Effector memory CD8-positive, alpha-beta T cell (primary cell): ENCODE data around the gene IFI30.

Source experiments
- ATAC-seq: fragments of 150-1000 bp; cut with Tn5 transposase; replicated peaks from 2 replicates; pipeline ENCODE4 v1.10.0; 2021; ENCODE audit warnings: mild to moderate bottlenecking, moderate library complexity
- DNase-seq, 3 experiments: peaks; one replicate each; pipeline ENCODE4 v3.0.0; 2021
- H3K27ac Mint-ChIP-seq, 2 donors: one replicate each; pipeline ENCODE4 v1.8.0; 2022; ENCODE audit warnings: mild to moderate bottlenecking in 2 of 2, mixed read lengths in 2 of 2, moderate library complexity in 2 of 2
- H3K27me3 Mint-ChIP-seq, 2 donors: one replicate each; pipeline ENCODE4 v1.8.0; 2022; ENCODE audit warnings: mixed read lengths in 2 of 2
- H3K36me3 Mint-ChIP-seq: one replicate; pipeline ENCODE4 v1.8.0; 2022; ENCODE audit warnings: mild to moderate bottlenecking, moderate library complexity, mixed read lengths; ENCODE audit not compliant: insufficient read depth
- H3K4me1 Mint-ChIP-seq, 2 donors: one replicate each; pipeline ENCODE4 v1.8.0; 2022; ENCODE audit warnings: low read depth in 2 of 2, mixed read lengths in 2 of 2
- H3K4me3 Mint-ChIP-seq, 2 donors: one replicate each; pipeline ENCODE4 v1.8.0; 2022; ENCODE audit warnings: mild to moderate bottlenecking in 2 of 2, mixed read lengths in 2 of 2, moderate library complexity in 2 of 2
- H3K9me3 Mint-ChIP-seq, 2 donors: one replicate each; pipeline ENCODE4 v1.8.0; 2022; ENCODE audit warnings: mixed read lengths in 2 of 2
- total RNA-seq, 9 experiments: gene quantifications; one replicate each; lab custom pipeline; 2026; lab: John Stamatoyannopoulos, UW

The IFI30 gene
- 0.11 to 2.9 (median 0.46) reads per million in 9 experiments for total RNA-seq

DNA sequence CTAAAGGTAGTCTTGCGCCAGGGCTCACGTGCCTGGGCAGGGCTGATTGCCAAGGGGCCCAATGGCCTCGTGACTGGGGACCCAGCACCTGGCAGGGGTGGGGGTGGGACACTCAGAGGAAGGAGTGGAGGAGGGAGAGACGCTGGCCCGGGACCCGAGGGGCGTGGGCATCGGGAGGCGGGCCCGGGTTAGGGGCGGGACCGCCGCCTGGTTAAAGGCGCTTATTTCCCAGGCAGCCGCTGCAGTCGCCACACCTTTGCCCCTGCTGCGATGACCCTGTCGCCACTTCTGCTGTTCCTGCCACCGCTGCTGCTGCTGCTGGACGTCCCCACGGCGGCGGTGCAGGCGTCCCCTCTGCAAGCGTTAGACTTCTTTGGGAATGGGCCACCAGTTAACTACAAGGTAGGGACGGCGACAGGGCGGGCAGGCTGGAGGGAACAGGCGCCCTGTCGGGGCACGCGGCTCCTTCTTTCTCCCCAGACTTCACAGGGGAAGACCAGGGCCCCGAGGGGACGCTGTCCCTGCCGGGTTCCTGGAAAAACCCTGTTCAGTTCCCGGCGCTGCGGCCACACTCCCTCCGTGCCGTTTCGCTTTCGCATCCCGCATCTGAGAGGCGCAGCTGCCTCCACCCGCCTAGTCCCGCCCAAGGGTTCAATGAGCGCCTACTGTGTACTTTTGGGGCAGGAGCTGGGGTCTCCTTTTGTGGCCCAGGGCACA lies at the start of gene IFI30:
Gene IFI30, plus strand, starts transcription at position 242 of the 717 bp plus-strand sequence. Its CDS starts 29 bp downstream, at position 271.
- peak within 1 kb of the TSS; percentile 92 to 97 for H3K4me3 Mint-ChIP-seq

DNA sequence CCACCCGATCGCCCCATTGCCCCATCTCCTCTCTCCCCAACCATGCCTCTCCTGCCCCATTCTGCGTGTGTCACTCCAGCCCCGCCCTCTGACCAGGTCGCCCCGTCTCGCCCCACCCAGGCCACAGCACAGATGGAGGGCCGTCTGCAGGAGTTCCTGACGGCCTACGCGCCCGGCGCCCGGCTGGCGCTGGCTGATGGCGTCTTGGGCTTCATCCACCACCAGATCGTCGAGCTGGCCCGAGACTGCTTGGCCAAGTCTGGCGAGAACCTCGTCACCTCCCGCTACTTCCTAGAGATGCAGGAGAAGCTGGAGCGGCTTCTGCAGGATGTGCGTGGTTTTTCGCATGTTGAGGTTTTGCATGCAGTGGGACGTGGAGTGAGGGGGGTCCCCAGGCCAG lies 49.8 kb upstream of the IFI30 start:
- DNase-seq (no peak), ATAC-seq (no peak)
- Mint-ChIP-seq H3K36me3 (peaks cover 67% of the 10 kb centered on the region), H3K27me3 (no peaks in the 10 kb centered on the region), H3K4me3 (no peak overlapping the region), H3K4me1 (peaks cover 24% of the 10 kb centered on the region in 2 donors), H3K9me3 (no peaks in the 10 kb centered on the region), H3K27ac (peak overlapping the region in 1 of 2 donors; percentile 56)

More for the DNA sequence above, at the start of gene IFI30:
- Mint-ChIP-seq H3K36me3 (peaks cover 4% of the 10 kb centered on the region), H3K27me3 (no peaks in the 10 kb centered on the region), H3K9me3 (no peaks in the 10 kb centered on the region), H3K4me1 (peaks cover 13 to 16% of the 10 kb centered on the region in 2 donors), H3K27ac (peak within 1 kb of the TSS; percentile 84 to 87)
- peak; percentile 71 for ATAC-seq
- peak; percentile 41 to 47 (median 43) for DNase-seq

GRCh38 chr19:18126097-18126496 lies 47.5 kb upstream of the IFI30 start:
- DNase-seq, result no peak
- Mint-ChIP-seq H3K4me1 (peaks cover 8 to 14% of the 10 kb centered on the region in 2 donors), H3K9me3 (no peaks in the 10 kb centered on the region), H3K27ac (peak overlapping the region in 1 of 2 donors; percentile 71), H3K27me3 (no peaks in the 10 kb centered on the region), H3K4me3 (no peak overlapping the region), H3K36me3 (peaks cover 80% of the 10 kb centered on the region)
- no peak for ATAC-seq

DNA sequence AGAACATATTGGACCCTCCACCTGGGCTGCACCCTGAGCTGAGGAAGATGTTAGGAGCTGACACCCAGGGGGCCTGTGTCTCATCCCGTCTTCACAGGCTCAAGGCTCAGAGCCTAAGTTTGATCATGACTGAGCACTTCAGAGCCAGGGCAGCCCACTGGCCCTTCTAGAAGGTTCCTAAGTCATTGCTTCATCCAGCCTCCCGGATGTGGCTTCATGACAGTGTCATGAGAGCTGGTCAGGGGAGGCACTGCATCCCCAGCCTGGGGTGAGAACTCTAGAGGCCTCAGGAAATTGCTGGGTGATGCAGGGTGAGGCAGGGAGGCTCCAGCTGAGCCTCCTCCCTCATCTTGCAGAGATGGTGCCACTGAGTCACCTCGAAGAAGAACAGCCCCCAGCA lies 45.6 kb upstream of the IFI30 start:
- Mint-ChIP-seq H3K36me3 (peaks cover 74% of the 10 kb centered on the region), H3K4me3 (peak overlapping the region; percentile 66 to 67), H3K4me1 (peaks cover 8 to 12% of the 10 kb centered on the region in 2 donors), H3K27me3 (no peaks in the 10 kb centered on the region), H3K27ac (peak overlapping the region; percentile 78 to 95), H3K9me3 (no peaks in the 10 kb centered on the region)
- ATAC-seq, result peak; percentile 71
- no peak for DNase-seq

DNA sequence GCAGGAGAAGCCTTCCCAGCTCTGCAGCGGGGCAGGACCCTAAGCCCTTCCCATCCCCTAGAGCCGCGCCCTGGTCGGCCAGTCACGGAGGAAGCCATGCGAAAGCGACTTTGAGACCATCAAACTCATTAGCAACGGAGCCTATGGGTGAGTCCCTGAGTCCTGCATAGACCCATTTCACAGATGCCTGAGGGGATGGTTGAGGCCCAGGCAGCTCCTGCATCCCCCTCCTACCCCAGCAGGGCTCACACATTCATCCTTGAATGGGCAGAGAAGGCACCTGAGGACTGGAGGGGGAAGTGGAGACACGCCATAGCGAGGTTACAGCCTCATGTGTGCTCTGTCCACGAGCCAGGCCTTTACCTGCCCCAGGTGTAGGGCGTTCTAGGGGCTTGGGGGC lies 44.8 kb upstream of the IFI30 start:
- Mint-ChIP-seq H3K27ac (peak overlapping the region; percentile 78 to 95), H3K4me1 (peaks cover 8 to 12% of the 10 kb centered on the region in 2 donors), H3K27me3 (no peaks in the 10 kb centered on the region), H3K9me3 (no peaks in the 10 kb centered on the region), H3K36me3 (peaks cover 75% of the 10 kb centered on the region), H3K4me3 (peak overlapping the region in 1 of 2 donors; percentile 67)
- DNase-seq (no peak), ATAC-seq (no peak)

GRCh38 chr19:18130523-18131242 lies 42.9 kb upstream of the IFI30 start:
- Mint-ChIP-seq H3K36me3 (peaks cover 75% of the 10 kb centered on the region), H3K4me1 (peaks cover 12 to 15% of the 10 kb centered on the region in 2 donors), H3K27ac (no peak overlapping the region), H3K4me3 (no peak overlapping the region), H3K9me3 (no peaks in the 10 kb centered on the region), H3K27me3 (no peaks in the 10 kb centered on the region)
- DNase-seq, result no peak
- ATAC-seq, result no peak

GRCh38 chr19:18131841-18132596 lies 41.6 kb upstream of the IFI30 start:
- Mint-ChIP-seq H3K9me3 (no peaks in the 10 kb centered on the region), H3K36me3 (peaks cover 76% of the 10 kb centered on the region), H3K4me1 (peaks cover 12 to 15% of the 10 kb centered on the region in 2 donors), H3K27ac (no peak overlapping the region), H3K4me3 (no peak overlapping the region), H3K27me3 (no peaks in the 10 kb centered on the region)
- ATAC-seq (no peak), DNase-seq (no peak)

GRCh38 chr19:18135712-18136584 lies 37.7 kb upstream of the IFI30 start:
- Mint-ChIP-seq H3K27ac (peak overlapping the region; percentile 50 to 72), H3K27me3 (no peaks in the 10 kb centered on the region), H3K4me3 (no peak overlapping the region), H3K9me3 (no peaks in the 10 kb centered on the region), H3K4me1 (peaks cover 0 to 7% of the 10 kb centered on the region in 2 donors), H3K36me3 (peaks cover 71% of the 10 kb centered on the region)
- no peak for ATAC-seq
- no peak for DNase-seq

DNA sequence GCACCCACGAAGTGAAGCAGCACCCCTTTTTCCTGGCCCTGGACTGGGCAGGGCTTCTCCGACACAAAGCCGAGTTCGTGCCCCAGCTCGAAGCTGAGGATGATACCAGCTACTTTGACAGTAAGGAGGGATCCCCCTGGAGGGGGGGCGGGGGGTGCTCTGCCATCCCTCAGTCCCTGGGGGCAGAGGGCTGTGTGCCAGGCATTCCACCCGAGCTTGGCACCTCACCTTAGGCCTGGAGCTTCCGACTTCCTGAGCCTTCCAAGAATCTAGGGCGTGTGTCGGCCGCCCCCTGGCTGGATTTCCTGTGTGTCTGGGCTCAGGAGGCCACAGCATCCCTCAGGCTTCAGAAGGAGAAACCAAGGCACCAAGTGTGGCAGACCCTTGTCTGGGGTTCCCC lies 36.4 kb upstream of the IFI30 start:
- H3K4me1 Mint-ChIP-seq, result peaks cover 0 to 7% of the 10 kb centered on the region in 2 donors
- no peak overlapping the region for H3K4me3 Mint-ChIP-seq
- no peaks in the 10 kb centered on the region for H3K27me3 Mint-ChIP-seq
- no peak overlapping the region for H3K27ac Mint-ChIP-seq
- ATAC-seq, result no peak
- DNase-seq, result no peak
- peaks cover 80% of the 10 kb centered on the region for H3K36me3 Mint-ChIP-seq
- no peaks in the 10 kb centered on the region for H3K9me3 Mint-ChIP-seq

DNA sequence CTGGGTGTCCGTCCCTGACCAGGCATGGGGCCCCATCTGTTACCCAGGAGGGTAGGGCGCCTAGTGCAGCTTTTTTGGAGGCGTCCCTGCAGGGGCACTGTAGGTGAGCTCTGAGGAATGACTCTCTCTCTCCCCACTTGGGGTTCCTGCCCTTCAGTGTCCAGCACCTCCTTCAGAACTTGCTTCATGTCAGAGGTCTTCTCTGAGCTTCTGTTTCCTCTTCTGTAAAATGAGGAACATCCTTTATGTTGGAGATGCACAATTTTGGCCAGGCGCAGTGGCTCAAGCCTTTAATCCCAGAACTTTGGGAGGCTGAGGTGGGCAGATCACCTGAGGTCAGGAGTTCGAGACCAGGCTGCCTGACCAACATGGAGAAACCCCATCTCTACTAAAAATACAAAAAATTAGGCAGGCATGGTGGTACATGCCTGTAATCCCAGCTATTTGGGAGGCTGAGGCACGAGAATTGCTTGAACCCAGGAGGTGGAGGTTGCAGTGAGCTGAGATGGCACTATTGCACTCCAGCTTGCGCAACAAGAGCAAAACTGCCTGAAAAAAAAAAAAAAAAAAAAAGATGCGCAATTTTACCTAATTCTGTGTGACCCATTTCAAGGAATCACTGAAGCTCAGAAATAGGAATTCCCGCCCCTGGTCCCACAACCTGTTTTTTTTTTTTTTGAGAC lies 35.8 kb upstream of the IFI30 start:
- Mint-ChIP-seq H3K9me3 (no peaks in the 10 kb centered on the region), H3K27ac (no peak overlapping the region), H3K36me3 (peaks cover 82% of the 10 kb centered on the region), H3K4me3 (no peak overlapping the region), H3K27me3 (no peaks in the 10 kb centered on the region), H3K4me1 (peaks cover 0 to 7% of the 10 kb centered on the region in 2 donors)
- ATAC-seq, result no peak
- DNase-seq, result no peak

DNA sequence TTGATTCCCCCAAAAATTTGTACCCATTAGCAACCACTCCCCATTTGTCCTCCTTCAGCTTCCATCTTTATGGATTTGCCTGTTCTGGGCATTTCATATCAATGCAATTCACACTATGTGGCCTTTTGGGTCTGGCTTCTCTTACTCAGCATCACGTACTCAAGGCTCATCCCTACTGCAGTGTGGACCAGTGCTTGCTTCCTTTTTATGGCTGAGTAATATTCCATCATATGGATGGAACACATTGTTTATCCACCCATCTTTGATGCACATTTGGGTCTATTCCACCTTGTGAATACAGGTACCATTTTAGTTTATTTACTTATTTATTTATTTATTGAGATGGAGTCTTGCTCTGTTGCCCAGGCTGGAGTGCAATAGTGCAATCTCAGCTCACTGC lies 33.1 kb upstream of the IFI30 start:
- H3K27me3 Mint-ChIP-seq, result no peaks in the 10 kb centered on the region
- DNase-seq (no peak), ATAC-seq (no peak)
- H3K27ac Mint-ChIP-seq, result no peak overlapping the region
- no peak overlapping the region for H3K4me3 Mint-ChIP-seq
- H3K36me3 Mint-ChIP-seq, result peaks cover 77% of the 10 kb centered on the region
- H3K4me1 Mint-ChIP-seq, result no peaks in the 10 kb centered on the region
- no peaks in the 10 kb centered on the region for H3K9me3 Mint-ChIP-seq

DNA sequence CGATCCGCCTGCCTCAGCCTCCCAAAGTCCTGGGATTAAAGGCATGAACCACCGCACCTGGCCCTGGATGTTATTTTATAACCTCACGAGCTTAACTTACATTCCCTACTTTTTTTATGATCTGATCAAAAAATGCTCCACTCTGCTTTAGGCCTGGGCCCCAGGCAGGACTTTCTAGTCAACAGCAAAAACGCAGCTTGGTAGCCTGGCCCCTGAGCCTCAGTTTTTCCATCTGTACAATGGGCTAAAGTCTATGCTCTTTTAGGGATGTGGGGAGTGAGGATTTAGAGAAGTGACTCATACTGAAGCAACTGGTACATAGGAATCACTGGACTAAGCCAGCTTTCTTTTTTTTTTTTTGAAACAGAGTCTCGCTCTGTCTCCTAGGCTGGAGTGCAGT lies 32.6 kb upstream of the IFI30 start:
- DNase-seq, result no peak
- H3K27ac Mint-ChIP-seq, result no peak overlapping the region
- H3K4me1 Mint-ChIP-seq, result no peaks in the 10 kb centered on the region
- no peaks in the 10 kb centered on the region for H3K9me3 Mint-ChIP-seq
- H3K27me3 Mint-ChIP-seq, result no peaks in the 10 kb centered on the region
- no peak for ATAC-seq
- H3K36me3 Mint-ChIP-seq, result peaks cover 75% of the 10 kb centered on the region
- no peak overlapping the region for H3K4me3 Mint-ChIP-seq
